ENCODE measurements around the gene PAX7. TPM values are rescaled to one million over a fixed set of nuclear protein-coding genes. Genes with fewer than 3 reads are reported as not detected.

Gene PAX7
- total and polyA plus RNA-seq, 2 experiments from 2014 or later, result not detected

GRCh38 chr1:18726368-18726767 lies 95.7 kb downstream of the PAX7 start:
- no peak overlapping the region for H3K27ac ChIP-seq

GRCh38 chr1:18727956-18728355 lies 97.3 kb downstream of the PAX7 start:
- Histone ChIP-seq H3K4me1 (ENCODE audit: low read depth) (peaks cover 10% of the 10 kb centered on the region), H3K9me3 (ENCODE audit: low read depth) (no peaks in the 10 kb centered on the region), H3K27ac (no peak overlapping the region), H3K27me3 (peaks cover 4% of the 10 kb centered on the region), H3K36me3 (no peaks in the 10 kb centered on the region), H3K4me3 (no peak overlapping the region)
- DNase-seq (ENCODE audit: low read depth in 1 of 2, low spot score in 1 of 2), result no peak
- no peak for TF ChIP-seq CTCF (IDR thresholded peaks at IDR 0.05; ENCODE audit: low read depth, low read length)

More at GRCh38 chr1:18726368-18726767, 95.7 kb downstream of the PAX7 start:
- peaks cover 10% of the 10 kb centered on the region for H3K4me1 ChIP-seq (ENCODE audit: low read depth)
- H3K27me3 ChIP-seq, result peaks cover 12% of the 10 kb centered on the region
- H3K9me3 ChIP-seq (ENCODE audit: low read depth), result no peaks in the 10 kb centered on the region
- H3K4me3 ChIP-seq, result no peak overlapping the region
- no peak for DNase-seq (ENCODE audit: low read depth in 1 of 2, low spot score in 1 of 2)
- TF ChIP-seq CTCF (IDR thresholded peaks at IDR 0.05; ENCODE audit: low read depth, low read length), result no peak
- no peaks in the 10 kb centered on the region for H3K36me3 ChIP-seq

- H3K27ac ChIP-seq, result no peak overlapping the region
- no peak for TF ChIP-seq CTCF (IDR thresholded peaks at IDR 0.05; ENCODE audit: low read depth, low read length)
- no peak for DNase-seq (ENCODE audit: low read depth in 1 of 2, low spot score in 1 of 2)
Measured at GRCh38 chr1:18730321-18730720, 99.7 kb downstream of the PAX7 start.

GRCh38 chr1:18731148-18731547 lies 100.5 kb downstream of the PAX7 start:
- peaks cover 4% of the 10 kb centered on the region for H3K4me1 ChIP-seq (ENCODE audit: low read depth)
- H3K9me3 ChIP-seq (ENCODE audit: low read depth), result no peaks in the 10 kb centered on the region
- no peaks in the 10 kb centered on the region for H3K27me3 ChIP-seq
- DNase-seq (ENCODE audit: low read depth in 1 of 2, low spot score in 1 of 2), result no peak
- no peak overlapping the region for H3K27ac ChIP-seq
- H3K4me3 ChIP-seq, result no peak overlapping the region
- H3K36me3 ChIP-seq, result no peaks in the 10 kb centered on the region
- no peak for TF ChIP-seq CTCF (IDR thresholded peaks at IDR 0.05; ENCODE audit: low read depth, low read length)

More at GRCh38 chr1:18730321-18730720, 99.7 kb downstream of the PAX7 start:
- Histone ChIP-seq H3K36me3 (no peaks in the 10 kb centered on the region), H3K4me3 (no peak overlapping the region), H3K4me1 (ENCODE audit: low read depth) (peaks cover 8% of the 10 kb centered on the region), H3K9me3 (ENCODE audit: low read depth) (no peaks in the 10 kb centered on the region), H3K27me3 (no peaks in the 10 kb centered on the region)

- Histone ChIP-seq H3K27ac (no peak overlapping the region), H3K4me3 (no peak overlapping the region), H3K4me1 (ENCODE audit: low read depth) (peaks cover 4% of the 10 kb centered on the region), H3K36me3 (no peaks in the 10 kb centered on the region), H3K9me3 (ENCODE audit: low read depth) (no peaks in the 10 kb centered on the region), H3K27me3 (no peaks in the 10 kb centered on the region)
- TF ChIP-seq CTCF (IDR thresholded peaks at IDR 0.05; ENCODE audit: low read depth, low read length), result no peak
- DNase-seq (ENCODE audit: low read depth in 1 of 2, low spot score in 1 of 2), result no peak
Measured at GRCh38 chr1:18731591-18732235, 101.1 kb downstream of the PAX7 start.

All from cardiac muscle cell (in vitro differentiated cells and primary cell).